GM21447 (cell line): ENCODE data around the gene PAQR6.

Experiments used
- ATAC-seq: cut with Tn5 transposase; IDR thresholded peaks from one replicate; pipeline ENCODE4 v1.9.1; 2021; ENCODE audit not compliant: unreplicated experiment

The PAQR6 gene

GRCh38 chr1:156247460-156248322, at the start of gene PAQR6:
PAQR6 (minus strand) TSS chr1:156248056; CDS start chr1:156246731, 1,325 bp downstream.
- no peak for ATAC-seq

DNA sequence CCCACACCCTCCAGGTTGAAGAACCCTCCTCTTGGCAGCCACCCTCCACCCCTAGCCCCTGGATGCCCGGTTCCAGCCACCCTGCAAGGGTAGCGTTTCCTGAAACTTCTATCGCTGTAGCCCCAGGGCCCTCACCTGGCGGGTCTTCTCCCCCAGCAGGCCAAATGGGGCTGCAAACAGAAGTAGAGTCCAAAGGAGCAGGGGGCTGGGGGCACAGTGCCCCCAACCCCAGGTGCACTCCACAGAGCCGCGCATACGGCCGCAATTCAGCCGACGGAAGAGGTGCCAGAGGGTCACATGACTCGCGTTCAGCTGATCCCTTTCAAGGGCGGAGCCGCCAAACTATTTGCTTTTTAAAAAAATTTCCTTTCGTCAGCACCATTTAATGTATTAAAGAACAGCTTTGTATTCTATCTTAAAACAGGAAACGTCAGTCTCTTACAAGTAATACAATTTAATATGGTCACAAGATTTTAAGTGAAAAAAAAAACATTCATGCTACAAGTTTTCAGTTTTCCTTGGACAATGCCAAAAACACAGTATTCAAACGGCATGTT, 47.6 kb upstream of the PAQR6 start, which contains the start of gene GLMP:
Gene GLMP (minus strand): TSS at position 289 of the 557 bp plus-strand sequence. CDS start 34 bp downstream, at position 255.
- peak; percentile 64 for ATAC-seq

DNA sequence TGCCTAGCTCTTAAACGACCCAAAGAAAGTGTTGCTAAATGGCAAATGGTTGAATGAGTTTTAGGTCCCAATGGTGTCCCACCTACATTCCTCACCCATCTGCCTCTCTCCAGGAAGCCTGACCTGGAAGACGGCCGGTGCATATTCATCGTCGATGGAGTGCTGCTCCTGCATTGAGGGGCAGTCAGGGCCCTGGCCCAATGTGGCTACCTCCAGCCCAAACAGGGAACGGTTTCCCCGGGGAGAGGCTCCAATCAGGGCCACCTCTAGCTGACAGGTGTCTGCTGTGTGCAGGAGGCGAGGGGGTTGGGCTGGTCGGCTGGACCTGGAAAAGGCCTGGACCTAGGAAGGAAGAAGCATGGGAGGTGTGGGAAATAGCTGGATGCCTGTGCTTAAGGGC, 46.0 kb upstream of the PAQR6 start:
- ATAC-seq: no peak

DNA sequence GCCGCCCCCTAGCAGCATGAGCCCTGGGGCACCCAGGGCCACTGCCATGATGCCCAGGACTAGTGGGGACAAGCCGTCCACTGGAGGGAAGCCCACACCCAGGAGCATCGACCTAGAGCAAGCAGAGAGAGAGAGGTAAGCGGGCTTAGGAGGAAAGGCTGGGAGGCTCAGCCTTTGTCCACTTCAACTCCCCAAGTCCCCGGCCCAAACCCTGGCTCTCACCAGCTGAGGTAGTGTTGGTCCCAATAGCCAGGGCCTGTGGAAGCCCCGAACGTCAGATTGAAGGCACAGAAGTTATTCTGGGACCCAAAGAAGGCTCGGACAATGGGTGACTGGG, 45.2 kb upstream of the PAQR6 start:
- ATAC-seq: no peak

DNA sequence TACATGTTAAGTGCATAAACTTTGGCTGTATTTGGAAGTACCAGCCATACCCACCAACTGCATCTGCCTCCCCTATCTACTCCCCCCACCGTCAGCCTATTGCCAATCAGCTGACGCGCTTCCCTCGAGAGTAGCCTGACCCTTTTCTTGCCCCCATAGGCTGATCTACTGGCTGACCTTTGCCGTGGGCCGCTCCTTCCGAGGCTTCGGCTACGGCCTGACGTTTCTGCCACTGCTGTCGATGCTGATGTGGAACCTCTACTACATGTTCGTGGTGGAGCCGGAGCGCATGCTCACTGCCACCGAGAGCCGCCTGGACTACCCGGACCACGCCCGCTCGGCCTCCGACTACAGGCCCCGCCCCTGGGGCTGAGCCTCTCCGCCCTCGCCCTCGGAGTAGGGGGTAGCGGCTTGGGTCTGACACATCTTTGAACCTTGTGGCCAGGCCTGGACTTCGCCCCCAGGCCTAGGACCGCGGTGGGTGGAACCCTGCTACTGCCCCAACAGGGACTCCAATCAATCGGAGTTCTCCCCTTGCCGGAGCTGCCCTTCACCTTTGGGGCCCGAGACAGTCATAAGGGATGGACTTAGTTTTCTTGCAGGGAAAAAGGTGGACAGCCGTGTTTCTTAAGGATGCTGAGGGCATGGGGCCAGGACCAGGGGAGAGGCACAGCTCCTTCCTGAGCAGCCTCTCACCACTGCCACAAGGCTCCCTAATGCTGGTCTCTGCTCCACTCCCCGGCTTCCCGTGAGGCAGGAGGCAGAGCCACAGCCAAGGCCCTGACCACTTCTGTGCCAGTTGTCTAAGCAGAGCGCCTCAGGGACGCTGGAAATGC, 43.6 kb upstream of the PAQR6 start:
- peak; percentile 53 for ATAC-seq

DNA sequence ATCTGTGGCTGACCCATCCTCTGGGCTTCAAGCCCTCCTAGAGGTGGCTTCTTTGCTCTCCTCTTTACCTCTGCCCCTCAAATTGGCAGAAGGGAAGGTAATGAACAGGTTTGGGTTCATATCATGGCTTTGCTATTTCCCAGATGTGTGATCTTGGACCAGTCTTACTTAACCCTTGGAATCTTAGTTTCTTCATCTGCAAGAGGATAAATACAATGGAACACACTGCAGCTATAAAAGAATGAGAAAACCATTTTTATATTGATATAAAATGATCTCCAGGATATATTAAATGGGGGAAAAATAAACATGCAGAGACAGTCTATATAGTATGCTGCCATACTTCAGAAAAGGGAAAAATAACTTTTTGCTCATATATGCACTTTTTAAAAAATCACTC, 42.0 kb upstream of the PAQR6 start:
- ATAC-seq: no peak

DNA sequence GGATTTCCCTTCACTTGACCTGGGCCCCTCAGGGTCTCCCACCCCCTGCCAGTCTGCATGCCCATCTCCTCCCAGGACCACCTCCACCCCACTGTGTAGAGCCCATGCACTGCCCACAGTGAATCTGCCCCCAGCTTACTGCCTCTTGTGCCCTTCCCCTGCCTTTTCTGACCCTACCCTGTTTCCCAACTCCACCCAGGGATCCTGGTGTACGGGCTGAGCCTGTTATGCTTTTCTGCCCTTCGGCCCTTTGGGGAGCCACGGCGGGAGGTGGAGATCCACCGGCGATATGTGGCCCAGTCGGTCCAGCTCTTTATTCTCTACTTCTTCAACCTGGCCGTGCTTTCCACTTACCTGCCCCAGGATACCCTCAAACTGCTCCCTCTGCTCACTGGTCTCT, 38.2 kb upstream of the PAQR6 start:
- no peak for ATAC-seq

DNA sequence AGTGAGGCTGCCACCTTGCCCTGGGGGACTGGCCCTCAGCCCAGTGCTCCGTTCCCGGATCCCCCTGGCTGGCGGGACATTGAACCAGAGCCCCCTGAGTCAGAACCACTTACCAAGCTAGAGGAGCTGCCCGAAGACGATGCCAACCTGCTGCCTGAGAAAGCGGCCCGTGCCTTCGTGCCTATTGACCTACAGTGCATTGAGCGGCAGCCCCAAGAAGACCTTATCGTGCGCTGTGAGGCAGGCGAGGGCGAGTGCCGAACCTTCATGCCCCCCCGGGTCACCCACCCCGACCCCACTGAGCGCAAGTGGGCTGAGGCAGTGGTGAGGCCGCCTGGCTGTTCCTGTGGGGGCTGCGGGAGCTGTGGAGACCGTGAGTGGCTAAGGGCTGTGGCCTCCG, 37.6 kb upstream of the PAQR6 start:
- no peak for ATAC-seq

DNA sequence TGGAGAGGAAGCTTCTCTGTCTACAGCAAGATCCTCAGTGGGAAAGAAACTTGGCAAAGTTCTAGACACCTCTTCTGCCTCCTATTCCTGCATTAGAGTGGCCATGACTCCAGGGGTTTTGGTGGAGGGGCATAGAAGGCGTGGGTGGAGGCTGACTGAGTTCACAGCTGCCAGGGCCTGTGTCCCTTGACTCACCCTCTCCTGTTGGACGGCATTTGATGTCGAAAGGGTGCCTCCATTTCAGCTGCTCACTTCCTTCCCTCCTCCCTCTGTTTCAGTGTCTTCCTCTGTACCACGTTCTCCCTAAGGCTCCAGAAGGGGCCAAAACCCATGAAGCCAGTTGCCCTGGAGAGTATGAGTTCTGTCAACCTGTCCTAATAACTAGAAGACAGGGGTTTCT, 36.9 kb upstream of the PAQR6 start:
- no peak for ATAC-seq

- ATAC-seq: no peak
These were observed 36.3 kb upstream of the PAQR6 start, which contains the start of gene TMEM79 for GRCh38 chr1:156284112-156284511. TMEM79 (plus strand) TSS chr1:156284325; CDS start chr1:156285227, 902 bp downstream.

DNA sequence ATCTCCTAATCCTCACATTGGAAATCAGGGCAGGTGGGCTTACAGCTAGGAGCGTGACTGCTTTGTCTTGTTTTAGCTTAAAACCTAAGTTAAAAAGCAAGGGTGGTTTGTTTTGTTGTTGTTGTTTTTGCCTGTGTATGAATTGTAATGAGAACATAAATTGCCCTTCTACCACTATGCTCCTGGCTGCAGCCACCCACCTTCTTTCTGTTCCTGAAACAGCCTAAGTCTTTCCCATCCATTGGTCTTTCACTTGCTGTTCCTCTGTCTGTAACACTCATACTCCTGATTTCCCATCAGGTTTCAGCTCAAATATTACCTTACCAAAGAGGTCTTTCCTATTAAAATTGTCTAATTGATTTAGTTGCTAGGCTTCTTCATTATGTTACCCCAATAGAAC, 35.7 kb upstream of the PAQR6 start:
- ATAC-seq: no peak

DNA sequence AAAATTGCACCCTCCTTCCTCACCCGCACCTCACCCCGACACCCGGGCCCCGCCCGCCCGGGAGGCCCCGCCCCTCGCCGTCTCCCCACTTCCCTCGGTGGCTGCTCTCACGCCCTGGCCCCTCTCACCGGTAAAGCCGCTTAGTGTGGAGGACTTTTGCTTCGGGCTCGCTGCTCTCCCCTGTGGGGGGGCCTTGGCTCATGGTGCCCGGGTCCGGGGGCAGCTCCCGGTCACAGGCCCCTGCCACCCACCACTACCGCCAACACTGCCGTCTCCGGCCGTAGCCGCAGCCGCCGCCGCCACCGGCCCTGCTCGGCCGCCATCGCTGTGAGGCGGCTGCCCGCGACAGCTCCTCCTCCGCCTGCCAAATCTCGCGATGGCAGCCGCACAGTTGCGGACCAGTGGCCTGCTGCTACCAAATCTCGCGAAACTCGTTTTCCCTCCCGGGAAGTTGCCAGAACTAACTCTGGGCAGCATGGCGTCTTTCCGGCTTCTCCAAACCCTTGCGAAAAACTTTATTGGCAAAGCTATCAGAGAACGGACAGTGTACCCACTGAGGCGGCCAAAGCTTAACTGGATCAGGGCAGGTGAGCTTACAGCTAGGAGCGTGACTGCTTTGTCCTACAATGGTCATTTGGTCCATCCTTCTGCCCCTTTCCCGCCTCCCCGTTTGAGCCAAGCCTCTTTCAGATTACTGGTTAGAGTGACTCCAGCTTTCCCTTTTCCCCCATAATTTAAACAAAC, 34.8 kb upstream of the PAQR6 start, which contains the start of gene SMG5:
Gene SMG5 (minus strand): TSS at position 347 of the 744 bp plus-strand sequence. CDS start 145 bp downstream, at position 202.
- ATAC-seq: peak; percentile 70

GRCh38 chr1:156281693-156282478, 34.0 kb upstream of the PAQR6 start:
- no peak for ATAC-seq

DNA sequence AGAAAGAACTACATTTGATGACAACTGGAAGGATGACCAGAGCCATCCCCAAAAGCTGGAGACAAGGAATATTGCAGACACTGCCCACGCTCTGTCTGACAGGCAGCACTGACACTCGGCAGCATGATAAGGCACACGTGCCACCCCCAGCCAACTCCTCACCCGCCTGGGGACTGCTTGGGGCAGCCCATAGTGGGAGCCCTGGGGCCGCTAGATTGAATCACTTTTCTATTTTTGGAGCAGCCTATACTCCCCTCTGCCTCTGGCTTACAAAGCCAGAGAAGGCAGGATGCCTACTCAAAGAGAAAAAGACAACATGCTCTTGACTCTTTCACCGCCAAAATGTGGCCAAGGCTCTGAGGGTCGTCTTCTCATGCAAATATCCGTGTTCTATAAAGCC, 33.4 kb upstream of the PAQR6 start:
- ATAC-seq: peak; percentile 54

GRCh38 chr1:156279837-156280236, 32.0 kb upstream of the PAQR6 start:
- no peak for ATAC-seq

DNA sequence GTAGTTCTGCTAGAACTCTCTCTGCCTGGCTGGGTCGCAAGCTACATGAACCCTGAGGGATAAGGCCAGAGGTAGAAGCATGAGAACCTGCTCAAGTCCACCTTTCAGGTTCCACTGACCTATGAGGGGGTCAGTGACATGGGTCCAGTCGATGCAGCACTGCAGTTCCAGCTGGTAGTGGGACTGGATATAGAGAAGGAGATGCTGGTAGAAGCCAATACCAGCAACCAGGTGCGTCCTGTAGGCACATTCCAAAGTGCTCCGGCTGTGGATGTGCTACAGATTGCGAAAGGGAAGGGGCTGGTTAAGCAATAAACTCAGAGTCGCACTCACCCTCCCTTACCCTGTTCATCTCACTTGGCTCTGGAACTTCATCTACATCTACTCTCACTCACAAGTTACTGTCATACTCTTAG, 29.1 kb upstream of the PAQR6 start:
- ATAC-seq: no peak

GRCh38 chr1:156276532-156276931, 28.7 kb upstream of the PAQR6 start:
- no peak for ATAC-seq

- no peak for ATAC-seq
These were observed 22.5 kb upstream of the PAQR6 start for GRCh38 chr1:156270314-156270713.

DNA sequence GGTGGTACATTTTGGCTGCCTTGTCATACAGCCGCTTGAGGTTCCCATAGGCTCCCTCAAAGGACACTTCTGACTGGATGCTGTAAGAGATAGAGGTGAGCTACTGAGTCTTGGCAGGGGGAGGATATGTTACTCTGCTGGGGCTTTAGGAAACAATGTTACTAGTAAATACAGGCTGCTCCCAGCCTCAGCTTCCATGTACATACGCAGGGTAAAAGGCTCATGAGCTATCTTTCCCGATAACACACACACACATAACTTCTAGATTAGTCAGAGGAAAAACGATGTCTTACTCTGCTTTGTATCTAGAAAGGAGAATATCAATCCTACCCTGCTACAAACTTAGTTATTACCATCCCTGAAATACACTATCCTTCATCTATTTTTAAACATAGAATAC, 20.5 kb upstream of the PAQR6 start:
- ATAC-seq: no peak

GRCh38 chr1:156266051-156266450, 18.2 kb upstream of the PAQR6 start:
- ATAC-seq: no peak
